K562 (cell line): ENCODE data around the gene SUCO. TPM values are rescaled to one million over a fixed set of nuclear protein-coding genes. Genes with fewer than 3 reads are reported as not detected.

Source experiments
- ATAC-seq: fragments of 200-7000 bp; cut with Tn5 transposase; 3 replicates; pipeline ENCODE4 v1.9.1; 2020; ENCODE audit warnings: moderate library complexity
- BruUV-seq: library from RNA; stranded (reverse); fragments of 400-500 nt; replicated peaks from 2 replicates; lab custom pipeline; 2021; lab: Mats Ljungman, UMichigan
- CTCF ChIA-PET: fragments of 300-600 bp; formaldehyde crosslinking; extraction: SDS; loops from one replicate; lab custom pipeline; 2021; ENCODE audit warnings: low intra/inter-chr PET ratio; lab: Yijun Ruan, JAX
- POLR2A ChIA-PET: fragments of 300-600, 350-650 bp; sonication (Branson Sonifier 250); formaldehyde crosslinking; extraction: SDS; loops from one replicate; lab custom pipeline; 2021; ENCODE audit warnings: antibody characterized with exemption, inconsistent platforms; lab: Yijun Ruan, JAX
- DNase-seq, 4 experiments: peaks; one replicate each; pipeline versions ENCODE4 v3.0.0 to v3.0.0-alpha.2; 2011 to 2018; ENCODE audit warnings: low spot score in 3 of 4, mixed read lengths in 3 of 4; ENCODE audit errors: extremely low read depth in 1 of 4
- FAIRE-seq: peaks from 2 replicates; lab custom pipeline; 2011; peaks lifted over from hg19 to GRCh38; lab: Jason Lieb, UNC
- H2AFZ ChIP-seq: 2 replicates; pipeline ENCODE4 v1.6.0; 2011; ENCODE audit warnings: low read depth, low read length, control low read depth, inconsistent platforms
- H3K27ac ChIP-seq: fragments of 200-600 bp; 3 replicates; pipeline ENCODE4 v1.8.0; 2011; ENCODE audit warnings: low read depth, mild to moderate bottlenecking, control low read depth, inconsistent platforms, low read length, moderate library complexity, mixed read lengths; ENCODE audit errors: extremely low read depth
- H3K27me3 ChIP-seq, 2 experiments: fragments of 300-600 bp in 1 of 2; 2 replicates in 1 of 2; 3 replicates in 1 of 2; pipeline versions ENCODE4 v1.6.0 to v1.8.0; 2011; ENCODE audit warnings: inconsistent platforms in 2 of 2, low read length in 2 of 2, mild to moderate bottlenecking in 1 of 2, mixed read lengths in 1 of 2, moderate library complexity in 1 of 2; ENCODE audit not compliant: control insufficient read depth in 2 of 2, insufficient read depth in 2 of 2
- H3K36me3 ChIP-seq: fragments of 300-600 bp; 3 replicates; pipeline ENCODE4 v1.8.0; 2011; ENCODE audit warnings: mild to moderate bottlenecking, low read length, inconsistent platforms; ENCODE audit not compliant: control insufficient read depth, insufficient read depth
- H3K4me1 ChIP-seq, 2 experiments: fragments of 200-600 bp in 1 of 2; replicated peaks in 1 of 2; 2 replicates in 1 of 2; 3 replicates in 1 of 2; pipeline versions ENCODE4 v1.5.1 to v1.8.0; 2011; ENCODE audit warnings: inconsistent platforms in 2 of 2, low read length in 2 of 2, mild to moderate bottlenecking in 1 of 2, mixed read lengths in 1 of 2, moderate library complexity in 1 of 2; ENCODE audit not compliant: control insufficient read depth in 2 of 2, insufficient read depth in 2 of 2
- H3K4me2 ChIP-seq: 2 replicates; pipeline ENCODE4 v1.6.1; 2011; ENCODE audit warnings: low read length, control low read depth, inconsistent platforms, mixed read lengths; ENCODE audit not compliant: insufficient read depth
- H3K4me3 ChIP-seq: fragments of 200-600 bp; sonication (generic), shearing (Covaris generic); 2 replicates; pipeline ENCODE4 v1.5.1; 2016; ENCODE audit warnings: control low read depth, inconsistent platforms
- H3K79me2 ChIP-seq: fragments of 200-600 bp; 3 replicates; pipeline ENCODE4 v1.8.0; 2011; ENCODE audit warnings: low read length, inconsistent platforms; ENCODE audit not compliant: control insufficient read depth, insufficient read depth
- H3K9ac ChIP-seq, 2 experiments: 2 replicates each; pipeline versions ENCODE4 v1.6.0 to v1.6.1; 2011; ENCODE audit warnings: low read depth in 2 of 2, low read length in 2 of 2, control low read depth in 1 of 2, inconsistent platforms in 1 of 2, mild to moderate bottlenecking in 1 of 2, mixed read lengths in 1 of 2; ENCODE audit not compliant: insufficient read depth in 1 of 2
- H3K9me1 ChIP-seq: one replicate; pipeline ENCODE4 v1.6.0; 2011; ENCODE audit warnings: inconsistent platforms, mild to moderate bottlenecking, low read length, moderate library complexity; ENCODE audit not compliant: control insufficient read depth, insufficient read depth
- H3K9me3 ChIP-seq: replicated peaks from 2 replicates; pipeline ENCODE4 v1.5.1; 2011; ENCODE audit warnings: low read depth, low read length, inconsistent platforms; ENCODE audit not compliant: control insufficient read depth, insufficient read depth
- H4K20me1 ChIP-seq: replicated peaks from 2 replicates; pipeline ENCODE4 v1.6.1; 2011; ENCODE audit warnings: low read length, inconsistent platforms, mixed read lengths; ENCODE audit not compliant: control insufficient read depth, insufficient read depth
- ARID1B ChIP-seq: fragments of 450-650 bp; IDR thresholded peaks from 2 replicates; pipeline ENCODE4 v1.6.1; 2016; ENCODE audit warnings: antibody characterized with exemption, mild to moderate bottlenecking, inconsistent platforms
- E2F4 ChIP-seq: sonication (generic); formaldehyde crosslinking; IDR thresholded peaks from 2 replicates; pipeline ENCODE4 v1.8.0; 2022; ENCODE audit warnings: mild to moderate bottlenecking, low read depth, missing genetic modification reagents
- E2F5 ChIP-seq: sonication (generic); formaldehyde crosslinking; IDR thresholded peaks from 2 replicates; pipeline ENCODE4 v1.8.0; 2022; ENCODE audit warnings: mild to moderate bottlenecking, missing genetic modification reagents
- EP400 ChIP-seq: fragments of 450-650 bp; IDR thresholded peaks from 2 replicates; pipeline ENCODE4 v1.6.1; 2017; ENCODE audit warnings: antibody characterized with exemption, mild to moderate bottlenecking, moderate library complexity
- FIP1L1 ChIP-seq: fragments of 200-400 bp; formaldehyde crosslinking; IDR thresholded peaks from 2 replicates; pipeline ENCODE4 v1.6.1; 2018; ENCODE audit warnings: mild to moderate bottlenecking, low read depth, low read length; ENCODE audit not compliant: poor library complexity, severe bottlenecking
- HDAC1 ChIP-seq, 2 experiments: fragments of 450-650 bp; IDR thresholded peaks; 2 replicates each; pipeline ENCODE4 v1.6.1; 2016 to 2017; ENCODE audit warnings: inconsistent platforms in 1 of 2, mild to moderate bottlenecking in 1 of 2, moderate library complexity in 1 of 2
- HDAC6 ChIP-seq: IDR thresholded peaks from 2 replicates; pipeline ENCODE4 v1.6.1; 2012; ENCODE audit warnings: low read depth, mild to moderate bottlenecking, control low read depth, inconsistent platforms, low read length, moderate library complexity
- MAFK ChIP-seq: IDR thresholded peaks from 2 replicates; pipeline ENCODE4 v1.6.1; 2011; ENCODE audit warnings: low read length, improper control_type of control experiment
- MAZ ChIP-seq, 2 experiments: fragments of 450-650 bp in 1 of 2; sonication (generic) in 1 of 2; formaldehyde crosslinking; IDR thresholded peaks in 1 of 2; conservative IDR thresholded peaks in 1 of 2; 2 replicates each; pipeline versions ENCODE4 v1.4.0 to v1.5.0; 2020; ENCODE audit warnings: mild to moderate bottlenecking in 1 of 2, missing genetic modification reagents in 1 of 2
- MYNN ChIP-seq, 2 experiments: sonication (generic); formaldehyde crosslinking in 1 of 2; IDR thresholded peaks; 2 replicates each; pipeline versions ENCODE4 v1.5.0 to v1.6.1; 2016 to 2020; ENCODE audit warnings: antibody characterized with exemption in 1 of 2, missing genetic modification reagents in 1 of 2
- PBX2 ChIP-seq, 2 experiments: IDR thresholded peaks in 1 of 2; conservative IDR thresholded peaks in 1 of 2; 2 replicates each; pipeline ENCODE4 v1.6.1; 2016; ENCODE audit warnings: low read depth in 2 of 2, mild to moderate bottlenecking in 1 of 2, missing compliant biosample characterization in 1 of 2, missing genetic modification characterization in 1 of 2, moderate library complexity in 1 of 2
- ZFP91 ChIP-seq: sonication (generic); formaldehyde crosslinking; IDR thresholded peaks from 2 replicates; pipeline ENCODE4 v1.8.0; 2022; ENCODE audit warnings: mild to moderate bottlenecking, missing genetic modification reagents
- ZNF785 ChIP-seq: fragments of 250-450 bp; sonication (Bioruptor Pico); IDR thresholded peaks from 2 replicates; pipeline ENCODE4 v1.4.0; 2020; ENCODE audit warnings: mild to moderate bottlenecking
- in situ Hi-C: fragments of 300-500 bp; cut with MboI; formaldehyde crosslinking; loops from 4 replicates; pipeline ENCODE4 v1.15.0; 2018; ENCODE audit warnings: inconsistent platforms, mixed read lengths
- intact Hi-C: fragments of 100-400 bp; cut with micrococcal nuclease; formaldehyde crosslinking; loops from 2 replicates; pipeline ENCODE4 v1.14.2; 2022
- polyA plus RNA-seq, 8 experiments: library from polyadenylated mRNA; depleted of rRNA in 4 of 8; stranded (reverse) in 5 of 8; unstranded in 3 of 8; fragments of >200 nt; fragmentation: Nextera tagmentation in 2 of 8; fragmentation: Illumina TruSeq in 1 of 8; extraction: Ambion mirVana in 2 of 8; extraction: Trizol in 1 of 8; gene quantifications; 2 replicates each; pipeline versions ENCODE4 v1.2.1 to v1.2.3, GENCODE V29; 2011 to 2014; ENCODE audit warnings: inconsistent platforms in 1 of 8, missing spikeins in 1 of 8
- total RNA-seq, 7 experiments: library from RNA; depleted of rRNA in 6 of 7; stranded (reverse); fragments of >200 nt in 6 of 7; fragmentation: Illumina TruSeq in 2 of 7; extraction: Trizol in 2 of 7; gene quantifications; 2 replicates each; pipeline versions ENCODE4 v1.2.1 to v1.2.3, GENCODE V29; 2011 to 2021; ENCODE audit warnings: low replicate concordance in 1 of 7
- TF ChIP-seq, protein P1 (sequence below): fragments of 250-450 bp; sonication (Bioruptor Pico); IDR thresholded peaks from 2 replicates; pipeline ENCODE4 v1.5.1; 2021; ENCODE audit warnings: mild to moderate bottlenecking

Gene SUCO
- total and polyA plus RNA-seq, 9 of the 15 experiments (the other 6 are each of a cell fraction or from before 2014, with no cell fraction given), result 2.5 to 20.6 (median 14.3) TPM

GRCh38 chr1:172512591-172512990, 20.4 kb upstream of the SUCO start:
- no peaks in the 10 kb centered on the region; the same call in 1 of the 2 replicates for H3K9me3 ChIP-seq
- intact Hi-C loops, result no loop called here
- TF ChIP-seq PBX2 (CRISPR knock-in tag; IDR thresholded peaks at IDR 0.05; ENCODE audit: low read depth) (no peak), PBX2 (tag; conservative IDR thresholded peaks at IDR 0.05; ENCODE audit: low read depth) (no peak), E2F5 (no peak), ARID1B (no peak), E2F4 (no peak), EP400 (no peak), ZFP91 (CRISPR knock-in tag) (no peak), ZNF785 (CRISPR knock-in tag) (no peak), FIP1L1 (no peak), MYNN (IDR thresholded peaks at IDR 0.05) (no peak), MYNN (CRISPR knock-in tag; IDR thresholded peaks at IDR 0.05) (no peak), HDAC1 (IDR thresholded peaks at IDR 0.05) (no peak), HDAC6 (no peak), MAZ (CRISPR knock-in tag; conservative IDR thresholded peaks at IDR 0.05 in 1 of 2, IDR thresholded peaks at IDR 0.05 in 1 of 2) (no peak), MAFK (no peak)
- TF ChIP-seq, protein P1, sequence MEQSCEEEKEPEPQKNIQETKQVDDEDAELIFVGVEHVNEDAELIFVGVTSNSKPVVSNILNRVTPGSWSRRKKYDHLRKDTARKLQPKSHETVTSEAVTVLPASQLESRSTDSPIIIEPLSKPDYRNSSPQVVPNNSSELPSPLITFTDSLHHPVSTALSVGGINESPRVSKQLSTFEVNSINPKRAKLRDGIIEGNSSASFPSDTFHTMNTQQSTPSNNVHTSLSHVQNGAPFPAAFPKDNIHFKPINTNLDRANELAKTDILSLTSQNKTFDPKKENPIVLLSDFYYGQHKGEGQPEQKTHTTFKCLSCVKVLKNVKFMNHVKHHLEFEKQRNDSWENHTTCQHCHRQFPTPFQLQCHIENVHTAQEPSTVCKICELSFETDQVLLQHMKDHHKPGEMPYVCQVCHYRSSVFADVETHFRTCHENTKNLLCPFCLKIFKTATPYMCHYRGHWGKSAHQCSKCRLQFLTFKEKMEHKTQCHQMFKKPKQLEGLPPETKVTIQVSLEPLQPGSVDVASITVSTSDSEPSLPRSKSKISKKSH (CRISPR knock-in tag), result no peak

More at GRCh38 chr1:172512591-172512990, 20.4 kb upstream of the SUCO start:
- FAIRE-seq (no peak), DNase-seq (no peak), ATAC-seq (no peak)
- in situ Hi-C loops, result no loop called here
- Histone ChIP-seq H3K4me3 (no peak overlapping the region), H2AFZ (no peak overlapping the region), H3K4me2 (no peak overlapping the region), H3K9me1 (no peaks in the 10 kb centered on the region), H3K36me3 (no peaks in the 10 kb centered on the region), H4K20me1 (no peaks in the 10 kb centered on the region), H3K27ac (no peak overlapping the region), H3K9ac (no peak overlapping the region), H3K79me2 (no peaks in the 10 kb centered on the region), H3K27me3 (no peaks in the 10 kb centered on the region), H3K4me1 (peaks cover 0 to 12% of the 10 kb centered on the region in 2 experiments; a peak in 2 of 5 replicates)
- POLR2A ChIA-PET, result no interaction called here
- CTCF ChIA-PET, result no interaction called here
- no TSS peak for BruUV-seq
